ENCODE results near the gene XPC. TPM values are rescaled to one million over a fixed set of nuclear protein-coding genes. Genes with fewer than 3 reads are reported as not detected.

Gene XPC
- polyA plus RNA-seq, 1 experiment: 36.9 TPM

GRCh38 chr3:14218355-14218754 lies 40.0 kb upstream of the XPC start:
- ChIA-PET POLR2A (no interaction called here), CTCF (interaction anchor here (2.4 kb wide), 1 partner anchor 14 kb away, joined by 9 read pairs; no protein-coding TSS in a partner anchor)
- DNase-seq (ENCODE audit: low read depth): no peak
- H3K27me3 ChIP-seq (ENCODE audit: control insufficient read depth, insufficient read depth, low read length): no peaks in the 10 kb centered on the region
- no peak for TF ChIP-seq CTCF (IDR thresholded peaks at IDR 0.05; ENCODE audit: insufficient read depth, low read depth, low read length)
- no peaks in the 10 kb centered on the region for H3K36me3 ChIP-seq (ENCODE audit: control insufficient read depth, insufficient read depth, low read length)
- no peak overlapping the region for H3K4me3 ChIP-seq (ENCODE audit: low read depth, low read length)

DNA sequence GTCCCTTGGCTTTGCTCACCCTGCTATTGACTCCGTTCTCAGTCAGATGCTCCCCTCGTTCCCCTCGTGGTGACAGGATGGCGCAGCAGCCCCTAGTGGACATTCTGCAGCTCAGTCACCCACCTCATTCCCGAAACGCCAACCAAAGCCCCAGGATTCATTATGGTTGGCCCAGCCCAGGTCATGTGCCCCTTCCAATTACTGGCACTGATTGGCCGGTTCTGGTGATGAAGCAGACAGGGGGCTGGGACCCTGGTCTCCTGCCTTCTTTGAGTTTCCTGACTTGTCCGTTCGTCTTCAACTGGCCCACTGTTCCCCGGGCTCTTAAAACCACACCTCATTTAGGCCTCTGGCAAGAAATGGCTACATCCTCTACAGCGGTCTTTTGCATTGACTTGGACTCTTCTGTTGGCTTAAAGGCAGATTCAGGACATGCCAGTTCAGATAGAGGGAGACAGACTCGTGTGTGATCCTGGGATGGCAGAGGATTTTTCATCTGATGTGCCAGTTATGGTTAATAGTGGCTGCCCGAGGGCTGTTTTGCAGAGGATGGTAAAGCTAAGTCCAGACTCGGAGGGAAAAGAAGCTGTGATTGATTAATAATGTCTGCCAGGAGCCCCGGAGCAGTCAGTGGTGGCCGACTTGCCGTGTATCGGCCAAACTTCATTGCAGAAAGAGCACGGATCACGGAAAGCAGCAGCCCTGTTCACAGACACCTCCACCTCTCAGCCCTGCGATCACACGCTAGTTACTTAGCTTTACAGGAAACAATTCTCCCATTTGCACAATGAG lies 38.1 kb upstream of the XPC start:
- H3K36me3 ChIP-seq (ENCODE audit: control insufficient read depth, insufficient read depth, low read length): no peaks in the 10 kb centered on the region
- CTCF ChIA-PET: interaction anchor here (1.6 to 2.4 kb wide), 2 partner anchors 12 to 16 kb away, joined by 4 to 9 read pairs; no protein-coding TSS in a partner anchor
- no peak overlapping the region for H3K4me3 ChIP-seq (ENCODE audit: low read depth, low read length)
- DNase-seq (ENCODE audit: low read depth): no peak
- POLR2A ChIA-PET: no interaction called here
- no peaks in the 10 kb centered on the region for H3K27me3 ChIP-seq (ENCODE audit: control insufficient read depth, insufficient read depth, low read length)
- TF ChIP-seq CTCF (IDR thresholded peaks at IDR 0.05; ENCODE audit: insufficient read depth, low read depth, low read length): no peak

- no peak for TF ChIP-seq CTCF (IDR thresholded peaks at IDR 0.05; ENCODE audit: insufficient read depth, low read depth, low read length)
- POLR2A ChIA-PET: no interaction called here
- no peak for DNase-seq (ENCODE audit: low read depth)
- no peaks in the 10 kb centered on the region for H3K36me3 ChIP-seq (ENCODE audit: control insufficient read depth, insufficient read depth, low read length)
- no peaks in the 10 kb centered on the region for H3K27me3 ChIP-seq (ENCODE audit: control insufficient read depth, insufficient read depth, low read length)
- CTCF ChIA-PET: interaction anchor here (0.6 to 1.1 kb wide), 2 partner anchors 16 to 201 kb away, joined by 3 read pairs; no protein-coding TSS in a partner anchor
- no peak overlapping the region for H3K4me3 ChIP-seq (ENCODE audit: low read depth, low read length)
These were observed 36.4 kb upstream of the XPC start for GRCh38 chr3:14214764-14215163.

- ChIA-PET POLR2A (no interaction called here), CTCF (interaction anchor here (0.9 to 4.6 kb wide), 4 partner anchors 10 to 248 kb away, joined by 3 to 22 read pairs (median 11); no protein-coding TSS in a partner anchor)
- TF ChIP-seq CTCF (IDR thresholded peaks at IDR 0.05; ENCODE audit: insufficient read depth, low read depth, low read length): no peak
- H3K4me3 ChIP-seq (ENCODE audit: low read depth, low read length): no peak overlapping the region
- H3K36me3 ChIP-seq (ENCODE audit: control insufficient read depth, insufficient read depth, low read length): no peaks in the 10 kb centered on the region
- H3K27me3 ChIP-seq (ENCODE audit: control insufficient read depth, insufficient read depth, low read length): no peaks in the 10 kb centered on the region
- no peak for DNase-seq (ENCODE audit: low read depth)
These were observed 34.8 kb upstream of the XPC start for GRCh38 chr3:14213066-14213774.

- ChIA-PET POLR2A (no interaction called here), CTCF (interaction anchor here (0.7 to 4.6 kb wide), 6 partner anchors 8 to 50 kb away, joined by 3 to 22 read pairs (median 11); no protein-coding TSS in a partner anchor)
- H3K4me3 ChIP-seq (ENCODE audit: low read depth, low read length): no peak overlapping the region
- no peaks in the 10 kb centered on the region for H3K27me3 ChIP-seq (ENCODE audit: control insufficient read depth, insufficient read depth, low read length)
- H3K36me3 ChIP-seq (ENCODE audit: control insufficient read depth, insufficient read depth, low read length): no peaks in the 10 kb centered on the region
- no peak for TF ChIP-seq CTCF (IDR thresholded peaks at IDR 0.05; ENCODE audit: insufficient read depth, low read depth, low read length)
- DNase-seq (ENCODE audit: low read depth): no peak
These were observed 33.6 kb upstream of the XPC start for GRCh38 chr3:14212032-14212431.
